K562 (cell line): Measurements from ENCODE around the gene KBTBD12.

ENCODE experiments used
- BRD4 ChIP-seq: fragments of 200-600 bp; sonication (generic); IDR thresholded peaks from 2 replicates; pipeline ENCODE4 v1.6.1; 2017; ENCODE audit warnings: inconsistent platforms
- CBX5 ChIP-seq: IDR thresholded peaks from 2 replicates; pipeline ENCODE4 v1.6.1; 2014; ENCODE audit warnings: low read depth, borderline replicate concordance
- CTCF ChIP-seq, 3 experiments: IDR thresholded peaks in 2 of 3; conservative IDR thresholded peaks in 1 of 3; 2 replicates each; pipeline ENCODE4 v1.5.1; 2011 to 2012; ENCODE audit warnings: low read length in 3 of 3, mild to moderate bottlenecking in 3 of 3, control low read depth in 2 of 3, improper control_type of control experiment in 1 of 3, inconsistent platforms in 1 of 3, low read depth in 1 of 3, mixed read lengths in 1 of 3, moderate library complexity in 1 of 3; ENCODE audit not compliant: insufficient read depth in 2 of 3
- NFATC3 ChIP-seq: fragments of 450-650 bp; IDR thresholded peaks from 2 replicates; pipeline ENCODE4 v1.6.1; 2017; ENCODE audit warnings: mild to moderate bottlenecking
- TAF1 ChIP-seq: IDR thresholded peaks from 2 replicates; pipeline ENCODE4 v1.6.1; 2011; ENCODE audit warnings: mild to moderate bottlenecking, low read length, moderate library complexity; ENCODE audit not compliant: insufficient read depth, control insufficient read depth, severe bottlenecking; ENCODE audit errors: extremely low read depth
- ZNF449 ChIP-seq: fragments of 250-450 bp; sonication (Bioruptor Pico); IDR thresholded peaks from 2 replicates; pipeline ENCODE4 v1.8.0; 2022; ENCODE audit warnings: moderate library complexity, mild to moderate bottlenecking, inconsistent platforms

GRCh38 chr3:128021768-128022372 lies 106.8 kb downstream of the KBTBD12 start:
- TF ChIP-seq CTCF (IDR thresholded peaks at IDR 0.05 in 2 of 3, conservative IDR thresholded peaks at IDR 0.05 in 1 of 3; ENCODE audit: insufficient read depth in 2 of 3, low read depth in 1 of 3, low read length in 3 of 3) (no peak), CBX5 (no peak), BRD4 (no peak), NFATC3 (no peak), ZNF449 (CRISPR knock-in tag) (no peak), TAF1 (no peak)
